WERI-Rb-1 (cell line): Measurements from ENCODE around the gene GBF1.

Source experiments
- DNase-seq: peaks from one replicate; pipeline ENCODE4 v3.0.0-alpha.2; 2020
- H3K27ac ChIP-seq: fragments of 250-450 bp; sonication (Bioruptor Pico); 2 replicates; pipeline ENCODE4 v1.5.1; 2020; ENCODE audit warnings: mild to moderate bottlenecking, moderate library complexity
- H3K27me3 ChIP-seq: fragments of 250-450 bp; sonication (Bioruptor Pico); 2 replicates; pipeline ENCODE4 v1.5.1; 2021; ENCODE audit warnings: mild to moderate bottlenecking, low read depth, moderate library complexity; ENCODE audit not compliant: insufficient read depth, severe bottlenecking
- H3K36me3 ChIP-seq: fragments of 250-450 bp; sonication (Bioruptor Pico); 2 replicates; pipeline ENCODE4 v1.5.1; 2020; ENCODE audit warnings: mild to moderate bottlenecking, moderate library complexity
- H3K4me3 ChIP-seq: 2 replicates; pipeline ENCODE4 v1.5.1; 2011; ENCODE audit warnings: low read depth, mild to moderate bottlenecking, control low read depth, low read length
- H3K9me3 ChIP-seq: fragments of 250-450 bp; sonication (Bioruptor Pico); 2 replicates; pipeline ENCODE4 v1.5.1; 2021; ENCODE audit warnings: mild to moderate bottlenecking, moderate library complexity; ENCODE audit not compliant: severe bottlenecking
- TF ChIP-seq, protein P1 (sequence below): IDR thresholded peaks from 2 replicates; pipeline ENCODE4 v1.5.1; 2011; ENCODE audit warnings: low read depth, mild to moderate bottlenecking, control low read depth, inconsistent platforms, low read length

GBF1 gene

DNA sequence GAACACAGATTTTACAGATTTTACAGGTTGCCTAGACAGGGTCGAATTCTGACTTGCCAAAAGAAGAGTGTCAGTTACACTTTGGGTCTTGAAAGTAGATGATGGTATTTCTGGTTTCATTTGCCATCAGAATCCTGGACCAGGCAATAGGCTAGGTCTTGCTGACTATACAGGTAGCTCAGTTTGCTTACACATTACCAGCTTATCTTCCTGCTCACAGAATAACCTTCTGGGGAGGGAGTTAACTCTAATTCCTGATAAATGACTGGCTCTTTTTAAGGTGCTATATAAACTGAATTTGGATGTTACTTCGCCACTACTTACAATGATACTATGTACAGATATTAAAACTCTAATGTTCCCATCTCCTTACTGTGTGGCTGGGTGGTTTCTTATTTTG, 39.8 kb downstream of the GBF1 start:
- H3K27me3 ChIP-seq = no peaks in the 10 kb centered on the region
- no peaks in the 10 kb centered on the region for H3K9me3 ChIP-seq
- TF ChIP-seq, protein P1, sequence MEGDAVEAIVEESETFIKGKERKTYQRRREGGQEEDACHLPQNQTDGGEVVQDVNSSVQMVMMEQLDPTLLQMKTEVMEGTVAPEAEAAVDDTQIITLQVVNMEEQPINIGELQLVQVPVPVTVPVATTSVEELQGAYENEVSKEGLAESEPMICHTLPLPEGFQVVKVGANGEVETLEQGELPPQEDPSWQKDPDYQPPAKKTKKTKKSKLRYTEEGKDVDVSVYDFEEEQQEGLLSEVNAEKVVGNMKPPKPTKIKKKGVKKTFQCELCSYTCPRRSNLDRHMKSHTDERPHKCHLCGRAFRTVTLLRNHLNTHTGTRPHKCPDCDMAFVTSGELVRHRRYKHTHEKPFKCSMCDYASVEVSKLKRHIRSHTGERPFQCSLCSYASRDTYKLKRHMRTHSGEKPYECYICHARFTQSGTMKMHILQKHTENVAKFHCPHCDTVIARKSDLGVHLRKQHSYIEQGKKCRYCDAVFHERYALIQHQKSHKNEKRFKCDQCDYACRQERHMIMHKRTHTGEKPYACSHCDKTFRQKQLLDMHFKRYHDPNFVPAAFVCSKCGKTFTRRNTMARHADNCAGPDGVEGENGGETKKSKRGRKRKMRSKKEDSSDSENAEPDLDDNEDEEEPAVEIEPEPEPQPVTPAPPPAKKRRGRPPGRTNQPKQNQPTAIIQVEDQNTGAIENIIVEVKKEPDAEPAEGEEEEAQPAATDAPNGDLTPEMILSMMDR = no peak
- H3K4me3 ChIP-seq = no peak overlapping the region
- no peak for DNase-seq
- no peak overlapping the region for H3K27ac ChIP-seq
- peaks cover 20% of the 10 kb centered on the region for H3K36me3 ChIP-seq

DNA sequence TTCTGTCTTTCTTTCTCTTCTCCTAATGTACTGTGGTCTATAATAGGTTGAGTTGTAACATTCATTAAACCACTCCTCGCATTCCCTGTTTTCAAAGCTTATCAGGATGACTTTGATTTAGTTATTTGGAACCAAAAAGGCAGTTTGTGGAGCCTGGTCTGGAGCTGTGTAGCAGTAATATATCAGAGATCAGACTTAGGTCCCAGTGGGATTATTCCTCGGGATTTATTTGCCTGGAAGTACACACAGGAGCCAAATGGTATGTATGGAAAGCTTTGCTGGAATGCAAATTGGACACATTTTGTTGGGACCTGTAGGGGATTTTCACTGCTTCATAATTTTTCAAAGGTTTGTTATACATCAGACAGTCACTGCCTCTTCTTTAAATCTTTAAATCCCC, 40.9 kb downstream of the GBF1 start:
- no peaks in the 10 kb centered on the region for H3K9me3 ChIP-seq
- H3K27ac ChIP-seq = no peak overlapping the region
- no peaks in the 10 kb centered on the region for H3K27me3 ChIP-seq
- peaks cover 20% of the 10 kb centered on the region for H3K36me3 ChIP-seq
- no peak overlapping the region for H3K4me3 ChIP-seq
- TF ChIP-seq, protein P1 = no peak
- no peak for DNase-seq

DNA sequence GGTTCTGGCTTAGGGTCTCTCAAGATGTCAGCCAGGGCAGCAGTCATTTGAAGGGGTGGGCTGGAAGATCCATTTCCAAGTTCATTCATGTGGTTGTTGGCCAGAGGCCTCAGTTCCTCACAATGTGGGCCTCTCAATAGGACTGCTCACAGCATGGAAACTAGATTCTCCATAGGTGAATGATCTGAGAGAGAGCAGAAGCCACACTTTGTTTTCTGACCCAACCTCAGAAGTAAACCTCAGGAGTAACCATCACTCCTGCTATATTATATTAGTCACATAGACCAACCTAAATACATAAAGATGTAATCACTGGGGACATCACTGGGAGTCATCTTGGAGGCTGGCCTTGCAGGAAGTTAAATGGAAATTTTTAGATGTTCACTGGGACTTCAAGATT, 42.2 kb downstream of the GBF1 start:
- Histone ChIP-seq H3K9me3 (no peaks in the 10 kb centered on the region), H3K27me3 (no peaks in the 10 kb centered on the region), H3K36me3 (peaks cover 16% of the 10 kb centered on the region), H3K27ac (no peak overlapping the region), H3K4me3 (no peak overlapping the region)
- no peak for DNase-seq
- TF ChIP-seq, protein P1 = no peak

DNA sequence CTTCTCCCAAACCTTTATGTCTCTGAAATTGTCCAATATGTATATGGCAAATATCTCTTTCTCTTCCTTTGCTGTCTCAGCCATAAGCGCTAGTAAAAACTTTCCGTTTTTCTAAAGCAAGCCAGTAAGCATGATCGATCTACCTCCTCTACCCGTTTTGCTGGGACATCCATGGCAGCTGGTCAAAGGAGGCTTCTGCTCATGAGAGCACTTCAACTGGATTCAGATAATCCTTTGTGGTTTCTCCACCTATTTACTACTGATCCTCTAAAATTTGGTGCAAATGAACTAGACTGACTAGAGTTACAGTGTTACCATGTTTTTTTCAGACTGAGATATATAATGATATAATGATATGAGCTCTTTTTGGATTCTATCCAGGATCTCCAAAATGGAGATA, 42.7 kb downstream of the GBF1 start:
- no peaks in the 10 kb centered on the region for H3K27me3 ChIP-seq

DNA sequence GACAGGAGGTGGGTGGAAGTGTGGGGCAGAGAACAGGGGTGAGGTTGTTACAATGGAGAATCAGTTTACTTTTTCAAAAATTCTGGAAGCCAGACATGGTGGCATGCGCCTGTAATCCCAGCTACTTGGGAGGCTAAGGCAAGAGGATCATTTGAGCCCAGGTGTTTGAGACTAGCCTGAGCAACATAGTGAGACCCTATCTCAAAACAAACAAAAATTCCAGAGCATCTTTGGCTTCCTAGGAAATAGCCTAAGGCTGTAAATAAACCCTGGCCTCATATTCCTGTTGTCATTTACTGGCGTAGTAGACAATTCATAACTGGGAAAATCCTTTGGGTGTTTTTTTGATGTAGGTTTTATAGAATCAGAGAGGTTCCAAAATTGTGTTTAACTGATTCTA, 44.0 kb downstream of the GBF1 start:
- TF ChIP-seq, protein P1 = no peak
- Histone ChIP-seq H3K4me3 (no peak overlapping the region), H3K9me3 (no peaks in the 10 kb centered on the region), H3K27ac (no peak overlapping the region), H3K27me3 (no peaks in the 10 kb centered on the region), H3K36me3 (peaks cover 11% of the 10 kb centered on the region)
- DNase-seq = no peak

More for the DNA sequence above, 42.7 kb downstream of the GBF1 start:
- H3K27ac ChIP-seq = no peak overlapping the region
- H3K9me3 ChIP-seq = no peaks in the 10 kb centered on the region
- H3K4me3 ChIP-seq = no peak overlapping the region
- TF ChIP-seq, protein P1 = no peak
- no peak for DNase-seq
- H3K36me3 ChIP-seq = peaks cover 15% of the 10 kb centered on the region

DNA sequence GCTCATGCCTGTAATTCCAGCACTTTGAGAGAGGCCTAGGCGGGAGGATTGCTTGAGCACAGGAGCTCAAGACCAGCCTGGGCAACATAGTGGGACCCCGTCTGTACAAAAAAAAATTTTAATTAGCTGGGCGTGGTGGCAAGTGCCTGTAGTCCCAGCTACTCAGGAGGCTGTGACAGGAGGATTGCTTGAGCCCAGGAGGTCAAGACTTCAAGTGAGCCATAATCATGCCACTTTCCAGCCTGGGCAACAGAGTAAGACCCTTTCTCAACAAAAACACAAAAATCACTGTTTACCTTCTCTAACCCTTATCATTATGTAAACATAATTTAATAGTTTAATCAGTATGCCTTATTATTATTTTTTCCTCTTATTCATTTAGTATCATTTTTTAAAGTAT, 44.5 kb downstream of the GBF1 start:
- no peaks in the 10 kb centered on the region for H3K27me3 ChIP-seq
- TF ChIP-seq, protein P1 = no peak
- no peak overlapping the region for H3K27ac ChIP-seq
- no peaks in the 10 kb centered on the region for H3K9me3 ChIP-seq
- H3K36me3 ChIP-seq = peaks cover 8% of the 10 kb centered on the region
- no peak for DNase-seq
- no peak overlapping the region for H3K4me3 ChIP-seq
